Activated CD4-positive, alpha-beta T cell treated with anti-CD3 and anti-CD28 coated beads for 36 hours (primary cell): Measurements from ENCODE around the gene SLC25A39. TPM values are rescaled to one million over a fixed set of nuclear protein-coding genes. Genes with fewer than 3 reads are reported as not detected.

Experiments
- ATAC-seq: fragments of 200-7000 bp; cut with Tn5 transposase; one replicate; pipeline ENCODE4 v1.10.0; 2021; ENCODE audit warnings: mild to moderate bottlenecking, moderate library complexity
- CTCF ChIA-PET: fragments of 350-600 bp; sonication (Branson Sonifier 250); formaldehyde crosslinking; loops from one replicate; lab custom pipeline; 2021; ENCODE audit warnings: antibody characterized with exemption; lab: Charles Lee
- POLR2A ChIA-PET: fragments of 350-600 bp; sonication (Branson Sonifier 250); formaldehyde crosslinking; loops from one replicate; lab custom pipeline; 2021; ENCODE audit warnings: antibody characterized with exemption, inconsistent platforms; lab: Charles Lee
- DNase-seq: peaks from one replicate; pipeline ENCODE4 v3.0.0-alpha.2; 2020
- H3K27ac Mint-ChIP-seq: one replicate; pipeline ENCODE4 v1.8.0; 2021; ENCODE audit warnings: mixed read lengths
- H3K27me3 Mint-ChIP-seq: one replicate; pipeline ENCODE4 v1.8.0; 2021; ENCODE audit warnings: mixed read lengths
- H3K36me3 Mint-ChIP-seq: one replicate; pipeline ENCODE4 v1.8.0; 2021; ENCODE audit warnings: low read depth, mixed read lengths
- H3K4me1 Mint-ChIP-seq: one replicate; pipeline ENCODE4 v1.8.0; 2021; ENCODE audit warnings: mixed read lengths
- H3K4me3 Mint-ChIP-seq: one replicate; pipeline ENCODE4 v1.8.0; 2021; ENCODE audit warnings: mild to moderate bottlenecking, moderate library complexity, mixed read lengths
- H3K9me3 Mint-ChIP-seq: one replicate; pipeline ENCODE4 v1.8.0; 2021; ENCODE audit warnings: low read depth, mixed read lengths
- intact Hi-C, 2 experiments: fragments of 100-400 bp; cut with DNase I in 1 of 2; cut with micrococcal nuclease in 1 of 2; formaldehyde crosslinking; loops; one replicate each; pipeline versions ENCODE4 v1.14.2 to v1.15.1; 2022 to 2024; cut with DNase I, micrococcal nuclease
- total RNA-seq, 2 experiments: library from RNA; stranded (reverse); gene quantifications; one replicate each; pipeline ENCODE4 v1.2.3, GENCODE V29; 2021

SLC25A39 gene
- total RNA-seq, 2 experiments from 2014 or later = 127 to 129 TPM

DNA sequence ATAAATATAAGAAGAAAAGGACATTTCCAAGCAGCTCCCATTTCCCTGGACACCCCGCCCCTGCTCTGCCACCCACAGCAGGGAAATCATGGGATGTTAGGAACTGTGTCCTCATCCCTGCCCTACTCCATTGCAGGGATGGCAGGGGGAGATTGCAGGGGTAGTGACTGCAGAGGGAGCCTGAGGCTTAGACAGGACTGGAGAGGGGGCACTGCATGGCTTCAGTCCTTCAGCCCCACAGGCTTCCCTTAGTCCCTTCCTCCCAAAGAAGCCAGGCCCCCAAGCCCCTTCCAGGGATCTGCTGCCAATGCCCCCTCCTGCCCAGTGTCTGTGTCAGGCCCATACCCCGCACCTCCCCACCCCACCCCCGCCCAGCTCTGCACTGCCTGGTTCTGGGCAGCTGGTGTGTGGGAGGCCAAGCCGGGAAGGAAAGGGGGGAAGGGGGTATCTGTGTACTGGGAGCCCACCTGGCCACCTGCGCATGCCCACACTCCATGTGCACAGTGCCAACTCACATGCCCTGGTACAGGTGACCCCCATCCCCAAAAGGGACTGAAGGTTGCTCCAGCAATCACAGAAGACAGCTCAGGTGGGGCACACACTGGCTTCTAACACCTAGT lies 13.0 kb downstream of the SLC25A39 start:
- Mint-ChIP-seq H3K27ac (no peak overlapping the region), H3K4me1 (peaks cover 16% of the 10 kb centered on the region), H3K27me3 (peaks cover 39% of the 10 kb centered on the region), H3K4me3 (no peak overlapping the region), H3K36me3 (no peaks in the 10 kb centered on the region), H3K9me3 (no peaks in the 10 kb centered on the region)
- DNase-seq = no peak
- intact Hi-C loops = no loop called here
- ATAC-seq = no peak
- CTCF ChIA-PET = no interaction called here
- POLR2A ChIA-PET = no interaction called here

GRCh38 chr17:44310609-44311376 lies 13.8 kb downstream of the SLC25A39 start:
- Mint-ChIP-seq H3K9me3 (no peaks in the 10 kb centered on the region), H3K4me1 (peaks cover 10% of the 10 kb centered on the region), H3K27ac (no peak overlapping the region), H3K27me3 (peaks cover 36% of the 10 kb centered on the region), H3K4me3 (no peak overlapping the region), H3K36me3 (no peaks in the 10 kb centered on the region)
- DNase-seq (no peak), ATAC-seq (no peak)
- intact Hi-C loops = no loop called here
- CTCF ChIA-PET = interaction anchor here (1.7 kb wide), 1 partner anchor 20 kb away, joined by 4 read pairs; no protein-coding TSS in a partner anchor
- POLR2A ChIA-PET = no interaction called here

- no peak for DNase-seq
- Mint-ChIP-seq H3K9me3 (no peaks in the 10 kb centered on the region), H3K27ac (no peak overlapping the region), H3K4me3 (no peak overlapping the region), H3K4me1 (peaks cover 5% of the 10 kb centered on the region), H3K27me3 (peaks cover 31% of the 10 kb centered on the region), H3K36me3 (no peaks in the 10 kb centered on the region)
- intact Hi-C loops = no loop called here
- no peak for ATAC-seq
- CTCF ChIA-PET = interaction anchor here (0.9 to 1.7 kb wide), 2 partner anchors 21 to 36 kb away, joined by 3 to 4 read pairs; no protein-coding TSS in a partner anchor
- POLR2A ChIA-PET = no interaction called here
These were observed 14.4 kb downstream of the SLC25A39 start for GRCh38 chr17:44310188-44310587.

DNA sequence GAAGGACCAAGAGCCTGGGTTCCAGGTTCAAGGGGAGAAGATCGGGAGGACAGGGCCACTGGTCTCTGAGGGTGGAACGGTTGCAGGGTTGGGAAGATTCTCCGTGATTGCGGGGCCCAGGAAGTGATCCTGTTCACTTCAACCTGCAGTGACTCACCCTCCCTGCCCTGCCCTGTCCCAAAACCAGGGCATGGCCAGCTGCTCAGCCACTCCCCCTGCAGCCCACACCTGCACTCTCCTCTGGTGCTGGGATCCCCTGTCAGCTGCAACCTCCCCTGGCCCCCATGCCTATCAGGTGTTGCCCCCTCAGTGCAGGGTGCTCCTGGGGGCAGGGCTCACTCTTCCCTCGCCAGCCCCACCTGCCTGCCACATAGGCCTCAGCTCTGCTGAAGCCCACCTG lies 15.2 kb downstream of the SLC25A39 start:
- POLR2A ChIA-PET = no interaction called here
- intact Hi-C loops = no loop called here
- ATAC-seq (no peak), DNase-seq (no peak)
- no peaks in the 10 kb centered on the region for H3K36me3 Mint-ChIP-seq
- CTCF ChIA-PET = interaction anchor here (0.9 to 1.7 kb wide), 2 partner anchors 21 to 36 kb away, joined by 3 to 4 read pairs; no protein-coding TSS in a partner anchor
- H3K27ac Mint-ChIP-seq = no peak overlapping the region
- peaks cover 5% of the 10 kb centered on the region for H3K4me1 Mint-ChIP-seq
- H3K4me3 Mint-ChIP-seq = no peak overlapping the region
- H3K27me3 Mint-ChIP-seq = peaks cover 31% of the 10 kb centered on the region
- H3K9me3 Mint-ChIP-seq = no peaks in the 10 kb centered on the region

- no peak overlapping the region for H3K27ac Mint-ChIP-seq
- no peaks in the 10 kb centered on the region for H3K9me3 Mint-ChIP-seq
- H3K27me3 Mint-ChIP-seq = peaks cover 28% of the 10 kb centered on the region
- no peaks in the 10 kb centered on the region for H3K36me3 Mint-ChIP-seq
- POLR2A ChIA-PET = interaction anchor here (1.1 kb wide), 1 partner anchor 88 kb away, joined by 4 read pairs; no protein-coding TSS in a partner anchor
- no peak for DNase-seq
- H3K4me3 Mint-ChIP-seq = no peak overlapping the region
- CTCF ChIA-PET = interaction anchor here (0.8 kb wide), 1 partner anchor 67 kb away, joined by 3 read pairs; no protein-coding TSS in a partner anchor
- intact Hi-C loops = loop anchor here in 1 of 2 experiments (1.0 kb wide), 3 partner anchors 15 to 88 kb away; partner anchors contain the start of genes GRN and SLC25A39
- peaks cover 5% of the 10 kb centered on the region for H3K4me1 Mint-ChIP-seq
- no peak for ATAC-seq
These were observed 15.8 kb downstream of the SLC25A39 start for GRCh38 chr17:44308865-44309264.

GRCh38 chr17:44308320-44308818 lies 16.3 kb downstream of the SLC25A39 start, which contains the start of gene RUNDC3A:
Gene RUNDC3A (plus strand): TSS chr17:44308601. CDS start chr17:44308833, 232 bp downstream.
- H3K9me3 Mint-ChIP-seq = no peaks in the 10 kb centered on the region
- H3K4me3 Mint-ChIP-seq = no peak within 1 kb of the TSS
- DNase-seq (peak; percentile 91), ATAC-seq (peak; percentile 91)
- intact Hi-C loops = loop anchor here in 1 of 2 experiments (1.0 kb wide), 3 partner anchors 16 to 87 kb away; partner anchors contain the start of genes GRN and SLC25A39
- H3K36me3 Mint-ChIP-seq = no peaks in the 10 kb centered on the region
- POLR2A ChIA-PET = interaction anchor here (0.6 to 1.1 kb wide), 2 partner anchors 87 to 222 kb away, joined by 4 to 8 read pairs; no protein-coding TSS in a partner anchor
- peaks cover 5% of the 10 kb centered on the region for H3K4me1 Mint-ChIP-seq
- H3K27ac Mint-ChIP-seq = no peak within 1 kb of the TSS
- H3K27me3 Mint-ChIP-seq = peaks cover 28% of the 10 kb centered on the region
- CTCF ChIA-PET = interaction anchor here (0.8 kb wide), 1 partner anchor 68 kb away, joined by 3 read pairs; no protein-coding TSS in a partner anchor

DNA sequence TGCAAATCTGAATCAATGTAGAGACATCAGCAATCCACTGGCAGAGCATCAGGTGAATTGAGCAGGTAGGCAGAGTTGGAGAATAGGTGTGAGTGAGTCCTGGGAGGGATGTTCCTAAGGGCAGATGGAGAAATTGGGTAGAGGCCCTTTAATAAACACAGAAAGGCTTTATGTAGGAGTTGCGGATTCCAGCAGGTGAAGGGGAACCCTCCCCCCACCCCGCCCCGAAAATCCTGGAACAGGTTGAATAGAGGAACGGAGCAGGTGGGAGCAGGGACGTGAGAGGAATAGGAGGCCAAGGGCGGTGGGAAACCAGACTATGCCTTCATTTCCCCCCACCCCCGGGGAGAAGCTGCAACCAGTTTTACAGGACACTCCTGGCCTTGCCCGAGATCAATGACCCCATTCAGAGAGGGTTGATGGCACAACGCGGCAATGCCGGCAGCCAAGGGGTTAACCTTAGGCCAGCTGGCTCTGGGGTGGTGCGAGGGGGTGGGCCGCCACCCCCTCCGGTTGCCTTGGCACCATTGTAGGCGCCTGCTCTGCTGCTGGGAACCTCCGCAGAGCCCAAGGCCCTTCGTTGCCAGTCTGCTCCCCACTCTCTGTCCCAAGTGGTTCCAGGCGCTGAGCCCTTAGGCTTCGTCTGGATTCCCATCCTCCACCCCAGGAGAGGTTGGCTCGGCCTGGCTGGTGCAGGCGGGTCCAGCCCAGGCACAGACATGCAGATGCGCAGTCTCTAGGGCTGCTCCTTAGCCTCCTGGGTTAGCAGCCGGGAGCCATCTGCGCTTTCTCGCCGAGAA lies 17.0 kb downstream of the SLC25A39 start:
- Mint-ChIP-seq H3K4me1 (peaks cover 5% of the 10 kb centered on the region), H3K9me3 (no peaks in the 10 kb centered on the region), H3K27me3 (peaks cover 23% of the 10 kb centered on the region), H3K36me3 (no peaks in the 10 kb centered on the region), H3K4me3 (no peak overlapping the region), H3K27ac (no peak overlapping the region)
- intact Hi-C loops = loop anchor here in 1 of 2 experiments (1.0 kb wide), 3 partner anchors 17 to 86 kb away; partner anchors contain the start of genes GRN and SLC25A39
- peak; percentile 40 for ATAC-seq
- POLR2A ChIA-PET = interaction anchor here (0.6 to 1.1 kb wide), 2 partner anchors 86 to 223 kb away, joined by 4 to 8 read pairs; no protein-coding TSS in a partner anchor
- DNase-seq = no peak
- CTCF ChIA-PET = interaction anchor here (0.8 kb wide), 1 partner anchor 69 kb away, joined by 3 read pairs; no protein-coding TSS in a partner anchor

DNA sequence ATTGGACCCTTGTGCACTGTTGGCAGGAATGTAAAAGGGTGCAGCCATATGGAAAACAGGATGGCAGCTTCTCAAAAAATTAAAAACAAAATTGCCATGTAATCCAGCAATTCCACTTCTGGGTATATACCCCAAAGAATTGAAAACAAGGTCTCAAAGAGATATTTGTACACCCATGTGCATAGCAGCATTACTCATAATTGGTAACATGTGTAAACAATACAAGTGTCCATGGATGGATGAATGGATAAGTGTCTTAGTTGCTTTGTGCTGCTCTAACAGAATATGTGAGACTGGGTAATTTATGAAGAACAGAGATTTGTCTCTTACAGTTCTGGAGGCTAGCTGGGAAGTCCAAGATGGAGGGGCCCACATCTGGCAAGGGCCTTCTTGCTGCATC lies 20.0 kb downstream of the SLC25A39 start:
- Mint-ChIP-seq H3K9me3 (no peaks in the 10 kb centered on the region), H3K36me3 (no peaks in the 10 kb centered on the region), H3K4me3 (no peak overlapping the region), H3K27me3 (peaks cover 20% of the 10 kb centered on the region), H3K27ac (no peak overlapping the region), H3K4me1 (peaks cover 5% of the 10 kb centered on the region)
- ATAC-seq (no peak), DNase-seq (no peak)
- intact Hi-C loops = no loop called here
- ChIA-PET CTCF (interaction anchor here (1.2 to 1.8 kb wide), 3 partner anchors 26 to 101 kb away, joined by 3 to 7 read pairs (median 6); no protein-coding TSS in a partner anchor), POLR2A (no interaction called here)

- no peaks in the 10 kb centered on the region for H3K9me3 Mint-ChIP-seq
- H3K36me3 Mint-ChIP-seq = no peaks in the 10 kb centered on the region
These were observed 26.6 kb downstream of the SLC25A39 start for GRCh38 chr17:44297975-44298374.

DNA sequence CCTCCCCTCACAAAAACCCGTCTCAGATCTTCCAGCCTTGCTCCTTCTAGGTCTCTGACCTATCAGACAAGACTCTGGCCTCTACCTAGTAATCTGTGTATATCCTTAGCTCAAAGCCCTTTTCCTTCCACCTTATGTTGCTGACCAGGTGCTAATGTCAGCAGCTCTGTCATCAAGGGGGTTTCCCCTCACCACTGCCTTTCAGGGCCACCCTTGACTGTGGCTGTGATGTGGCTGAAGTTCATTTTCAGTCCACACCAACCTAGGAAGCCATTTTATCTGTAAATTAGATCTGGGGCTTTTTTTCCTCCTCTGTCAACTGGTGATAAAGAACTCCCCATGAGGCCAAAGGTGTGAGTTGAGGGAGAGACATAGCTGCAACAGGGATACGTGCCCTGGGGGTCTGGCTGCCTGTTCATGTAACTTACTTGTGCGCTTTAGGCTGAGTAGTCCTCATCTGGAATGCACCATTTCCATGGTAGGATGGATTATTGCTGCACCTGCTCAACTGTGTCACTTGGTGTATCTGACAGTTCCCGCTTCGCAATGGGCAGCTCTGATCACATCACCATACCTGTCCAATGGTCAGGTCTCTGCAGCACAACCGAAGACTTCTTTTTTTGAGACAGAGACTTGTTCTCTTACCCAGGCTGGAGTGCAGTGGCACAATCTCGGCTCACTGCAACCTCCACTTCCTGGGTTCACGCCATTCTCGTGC lies 31.0 kb downstream of the SLC25A39 start:
- CTCF ChIA-PET = interaction anchor here (1.3 to 2.0 kb wide), 2 partner anchors 60 to 64 kb away, joined by 3 to 5 read pairs; no protein-coding TSS in a partner anchor

More at GRCh38 chr17:44297975-44298374, 26.6 kb downstream of the SLC25A39 start:
- Mint-ChIP-seq H3K27me3 (no peaks in the 10 kb centered on the region), H3K4me1 (no peaks in the 10 kb centered on the region), H3K4me3 (no peak overlapping the region), H3K27ac (no peak overlapping the region)
- DNase-seq (no peak), ATAC-seq (no peak)
- POLR2A ChIA-PET = interaction anchor here (0.6 kb wide), 1 partner anchor 32 kb away, joined by 3 read pairs; no protein-coding TSS in a partner anchor
- intact Hi-C loops = no loop called here
- CTCF ChIA-PET = no interaction called here

More for the DNA sequence above, 31.0 kb downstream of the SLC25A39 start:
- peaks cover 2% of the 10 kb centered on the region for H3K27me3 Mint-ChIP-seq
- no peak overlapping the region for H3K27ac Mint-ChIP-seq
- H3K9me3 Mint-ChIP-seq = no peaks in the 10 kb centered on the region
- ATAC-seq (peak; percentile 33), DNase-seq (no peak)
- POLR2A ChIA-PET = no interaction called here
- H3K36me3 Mint-ChIP-seq = no peaks in the 10 kb centered on the region
- intact Hi-C loops = no loop called here
- H3K4me3 Mint-ChIP-seq = no peak overlapping the region
- H3K4me1 Mint-ChIP-seq = no peaks in the 10 kb centered on the region
